GM20431 (cell line): ENCODE data around the gene TRIM27.
"Not testable (repeated sequence)": the region's sequence is repeated elsewhere in the genome, so short reads cannot be mapped to it uniquely, and the experiment has no call there.

Experiments used
- in situ Hi-C: fragments of 300-500 bp; cut with MseI, MboI; formaldehyde crosslinking; loops from one replicate; pipeline ENCODE4 v1.15.0; 2020; ENCODE audit warnings: low sequenced_read_pairs; ENCODE audit not compliant: unreplicated experiment

The TRIM27 gene

DNA sequence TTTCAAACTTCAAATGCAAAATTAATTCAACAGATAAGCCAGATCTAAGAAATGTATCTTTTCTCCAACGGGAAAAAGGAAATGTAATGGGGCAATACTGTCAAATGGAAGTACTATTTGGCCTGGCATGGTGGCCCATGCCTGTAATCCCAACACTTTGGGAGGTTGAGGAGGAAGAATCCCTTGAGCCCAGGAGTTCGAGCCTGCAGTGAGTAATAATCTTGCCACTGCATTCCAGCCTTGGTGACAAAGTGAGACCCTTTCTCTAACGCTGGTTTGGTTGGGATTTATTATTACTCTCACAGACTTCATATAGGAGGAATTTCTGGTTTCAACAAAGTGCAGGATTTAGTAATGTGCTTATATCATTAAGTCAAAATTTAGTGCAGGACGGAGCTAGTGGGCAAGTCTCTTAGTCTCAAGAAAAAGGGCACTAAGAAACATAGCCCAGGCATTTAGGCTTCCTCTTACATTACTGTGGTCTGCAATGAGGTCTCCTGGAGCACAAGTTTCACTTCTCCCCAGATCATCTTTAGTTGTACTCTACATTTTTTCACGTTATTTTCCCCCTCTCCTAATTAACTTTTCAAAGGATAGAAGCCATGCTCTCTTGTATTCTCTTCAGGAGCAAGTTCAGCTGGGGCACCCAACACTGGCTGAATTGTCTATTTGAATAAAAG, 23.1 kb downstream of the TRIM27 start:
- in situ Hi-C loops, result no loop called here

GRCh38 chr6:28898710-28898965, 25.1 kb downstream of the TRIM27 start:
- in situ Hi-C loops, result no loop called here

DNA sequence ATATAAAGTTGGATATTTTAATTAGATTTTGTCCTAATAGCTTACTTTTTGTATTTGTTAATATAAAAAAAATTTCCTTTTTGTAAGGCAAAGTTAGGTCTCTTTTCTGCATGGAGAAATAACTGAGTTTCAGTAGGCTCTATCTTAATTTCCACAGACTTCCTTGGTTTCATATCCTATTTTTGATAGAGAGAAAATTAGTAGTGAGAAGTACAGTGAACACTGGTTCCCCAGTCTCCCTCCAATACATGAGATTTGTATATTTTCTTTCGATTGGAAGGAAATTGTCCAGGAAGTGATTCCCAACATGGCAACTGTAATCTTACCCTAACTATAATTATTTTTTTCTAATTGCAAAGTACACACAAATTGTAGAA, 26.4 kb downstream of the TRIM27 start:
- in situ Hi-C loops, result no loop called here

GRCh38 chr6:28896505-28897368, 27.0 kb downstream of the TRIM27 start:
- in situ Hi-C loops, result no loop called here

GRCh38 chr6:28895131-28895812, 28.5 kb downstream of the TRIM27 start:
- in situ Hi-C loops, result no loop called here

- in situ Hi-C loops, result no loop called here
Observed at GRCh38 chr6:28893172-28893799, 30.5 kb downstream of the TRIM27 start.

DNA sequence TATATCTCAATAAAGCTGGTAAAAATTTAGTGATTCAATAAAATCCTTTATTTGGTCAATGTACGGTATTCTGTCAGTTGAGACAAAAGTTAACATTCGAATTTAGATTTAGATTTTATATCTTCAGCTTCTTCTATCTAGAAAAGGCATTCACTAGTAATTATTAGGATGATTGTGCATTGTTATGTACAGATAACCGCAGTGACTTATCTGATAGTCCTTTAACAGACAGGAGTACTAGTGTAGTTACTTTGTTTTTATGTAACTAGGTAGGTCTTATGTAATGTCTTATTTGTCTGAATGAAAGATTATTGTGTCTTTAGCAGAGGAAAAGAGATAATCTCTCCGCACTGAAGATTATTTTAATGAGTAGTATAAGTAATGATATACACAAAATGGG, 31.3 kb downstream of the TRIM27 start:
- in situ Hi-C loops, result no loop called here

DNA sequence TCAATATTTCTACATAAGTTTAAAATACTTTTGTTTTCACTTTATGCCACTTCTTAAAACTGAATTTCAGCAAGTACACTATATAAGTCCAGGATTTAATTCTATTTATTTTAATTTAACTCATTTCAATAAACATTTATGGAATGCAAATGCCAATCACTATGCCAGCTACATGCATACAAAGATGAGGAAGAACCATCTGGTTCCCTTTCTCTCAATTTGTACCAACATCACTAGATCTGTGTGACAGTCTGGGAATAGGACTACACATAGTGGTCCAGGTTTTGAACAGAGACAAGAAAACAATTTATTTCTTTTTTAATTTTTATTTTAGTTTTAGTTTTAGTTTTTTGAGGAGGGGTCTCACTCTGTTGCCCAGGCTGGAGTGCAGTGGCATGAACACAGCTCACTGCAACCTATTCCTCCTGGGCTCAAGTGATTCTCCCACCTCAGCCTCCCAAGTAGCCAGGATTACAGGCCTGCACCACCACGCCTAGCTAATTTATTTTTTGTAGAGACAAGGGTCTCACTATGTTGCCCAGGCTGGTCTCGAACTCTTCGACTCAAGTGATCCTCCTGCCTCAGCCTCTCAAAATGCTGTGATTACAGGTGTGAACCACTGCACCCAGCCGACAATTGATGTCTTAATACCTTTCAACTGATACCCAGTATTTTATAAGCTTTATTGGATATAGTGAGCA, 35.8 kb downstream of the TRIM27 start:
- in situ Hi-C loops, result no loop called here

DNA sequence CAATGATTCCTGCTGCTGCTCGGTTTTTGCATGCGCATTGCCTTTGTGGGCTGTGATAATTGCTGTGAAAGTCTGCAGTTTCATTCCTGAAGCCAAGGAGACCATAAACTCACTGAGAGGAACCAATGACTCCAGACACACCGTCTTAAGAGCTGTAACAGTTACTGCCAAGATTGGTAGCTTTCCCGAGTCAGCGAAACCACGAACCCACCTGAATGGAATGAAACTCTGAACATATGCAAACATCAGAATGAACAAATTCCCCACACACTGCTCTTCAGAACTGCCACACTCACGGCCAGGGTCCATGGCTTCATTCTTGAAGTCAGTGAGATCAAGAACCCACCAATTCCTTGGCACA, 37.7 kb downstream of the TRIM27 start:
- in situ Hi-C loops, result no loop called here

- in situ Hi-C loops, result no loop called here
Observed at GRCh38 chr6:28884423-28885131, 39.2 kb downstream of the TRIM27 start.

GRCh38 chr6:28880894-28881780, 42.6 kb downstream of the TRIM27 start:
- in situ Hi-C loops, result no loop called here

DNA sequence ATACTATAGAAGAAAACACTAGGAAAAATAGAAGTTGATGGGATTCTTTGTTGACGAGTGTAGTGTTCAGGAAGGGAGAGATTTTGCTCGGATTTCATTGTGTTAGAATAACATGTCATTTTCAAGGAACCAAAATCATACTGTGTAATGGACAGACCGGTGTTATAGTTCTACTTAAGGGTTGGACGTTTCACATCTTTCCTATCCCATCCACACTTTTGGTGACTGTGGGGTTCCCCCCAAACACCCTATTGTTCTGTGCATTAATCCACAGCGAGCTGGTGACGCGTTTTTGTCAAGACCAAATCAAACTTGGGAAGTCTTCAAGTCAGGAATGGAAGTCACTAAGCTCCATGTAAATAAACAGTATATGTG, 43.3 kb downstream of the TRIM27 start:
- in situ Hi-C loops, result no loop called here

DNA sequence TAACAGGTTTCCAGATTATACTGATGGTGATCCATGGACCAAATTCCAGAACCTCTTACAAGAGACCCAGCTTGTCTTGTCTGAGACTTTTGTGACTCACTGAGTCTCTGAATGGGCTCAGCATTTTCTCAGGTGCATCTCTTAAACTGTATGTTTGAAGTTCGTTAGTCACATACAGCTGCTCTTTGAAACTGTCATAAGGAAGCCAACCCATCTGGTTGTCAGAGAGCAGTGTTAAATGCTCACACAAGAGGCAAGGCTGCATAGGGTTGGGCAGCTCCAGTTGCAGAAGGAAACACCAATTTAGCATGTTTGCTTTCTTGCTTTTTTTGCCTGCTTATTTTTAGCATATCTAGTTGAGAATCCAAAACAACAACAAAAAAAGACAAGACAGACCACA, 47.1 kb downstream of the TRIM27 start:
- in situ Hi-C loops, result no loop called here

DNA sequence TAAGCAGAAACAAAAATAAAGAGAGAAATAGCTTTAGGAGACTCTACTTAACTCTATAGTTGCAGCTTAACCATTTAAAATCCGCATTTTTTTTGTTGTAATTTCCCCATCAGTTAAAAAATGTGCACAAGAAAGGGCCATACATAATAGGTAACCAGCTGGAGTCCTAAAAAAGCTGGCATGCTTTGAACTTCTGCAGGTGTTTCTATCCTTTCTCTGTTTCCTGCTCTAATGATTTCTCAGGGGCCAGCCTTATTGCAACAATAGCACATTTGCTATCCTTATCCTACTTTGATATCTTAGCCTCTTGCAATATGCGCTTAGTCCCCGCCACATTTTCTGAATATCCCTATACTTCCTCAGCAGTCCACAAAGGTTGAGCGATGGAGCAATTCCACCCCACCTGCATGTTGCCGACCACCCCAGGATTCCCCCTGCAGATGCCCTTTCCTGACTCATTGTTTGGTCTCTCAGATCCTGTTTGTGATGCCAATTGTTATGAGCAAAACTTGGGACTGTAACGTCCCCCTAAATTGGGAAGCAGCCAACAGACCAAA, 48.5 kb downstream of the TRIM27 start:
- in situ Hi-C loops, result no loop called here

DNA sequence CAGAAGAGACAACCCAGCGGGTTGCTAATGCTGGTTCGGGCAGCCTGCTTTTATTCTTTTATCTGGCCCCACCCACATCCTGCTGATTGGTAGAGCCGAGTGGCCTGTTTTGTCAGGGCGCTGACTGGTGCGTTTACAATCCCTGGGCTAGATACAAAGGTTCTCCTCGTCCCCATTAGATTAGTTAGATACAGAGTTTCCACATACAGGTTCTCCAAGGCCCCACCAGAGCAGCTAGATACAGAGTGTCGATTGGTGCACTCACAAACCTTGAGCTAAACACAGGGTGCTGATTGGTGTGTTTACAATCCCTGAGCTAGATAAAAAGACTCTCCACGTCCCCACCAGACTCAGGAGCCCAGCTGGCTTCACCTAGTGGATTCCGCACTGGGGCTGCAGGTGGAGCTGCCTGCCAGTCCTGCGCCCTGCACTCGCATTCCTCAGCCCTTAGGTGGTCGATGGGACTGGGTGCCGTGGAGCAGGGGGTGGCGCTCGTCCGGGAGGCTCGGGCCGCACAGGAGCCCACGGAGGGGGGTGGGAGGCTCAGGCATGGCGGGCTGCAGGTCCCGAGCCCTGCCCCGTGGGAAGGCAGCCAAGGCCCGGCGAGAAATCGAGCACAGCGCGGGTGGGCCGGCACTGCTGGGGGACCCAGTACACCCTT, 51.5 kb downstream of the TRIM27 start:
- in situ Hi-C loops, result not testable (repeated sequence)

DNA sequence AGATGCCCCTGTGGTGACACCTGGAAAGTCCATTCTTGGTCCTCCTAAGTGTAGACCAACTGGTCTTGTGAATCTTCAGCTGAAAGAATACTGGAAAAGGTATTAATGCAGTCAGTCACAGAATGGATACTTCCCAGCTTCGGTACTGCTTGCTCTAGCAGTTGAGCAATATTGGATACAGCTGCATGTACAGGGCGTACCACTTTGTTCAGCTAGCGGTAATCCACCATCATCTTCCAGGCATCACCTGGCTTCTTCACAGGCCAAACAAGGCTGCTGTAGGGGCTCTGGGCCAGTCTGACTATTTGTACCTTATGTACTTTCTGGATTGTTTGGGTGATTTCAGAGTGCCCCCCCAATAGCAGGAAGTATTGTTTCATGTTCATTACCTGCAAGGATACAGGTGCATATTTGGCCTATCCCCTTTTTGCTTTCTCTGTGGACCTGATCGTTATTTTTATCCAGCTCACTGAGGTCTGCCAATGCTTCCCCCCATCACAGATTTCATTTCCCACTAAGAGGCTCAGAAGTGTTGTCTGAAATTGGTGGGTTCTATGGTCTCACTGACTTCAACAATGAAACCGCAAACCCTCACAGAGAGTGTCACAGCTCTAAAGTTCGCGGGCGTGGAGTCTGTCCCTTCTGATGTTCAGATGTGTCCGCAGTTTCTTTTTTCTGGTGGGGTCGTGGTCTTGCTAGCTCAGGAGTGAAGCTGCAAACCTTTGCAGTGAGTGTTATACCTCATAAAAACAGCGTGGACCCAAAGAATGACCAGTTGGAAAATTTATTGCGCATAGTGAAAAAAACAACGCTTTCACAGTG, 52.2 kb downstream of the TRIM27 start:
- in situ Hi-C loops, result no loop called here

- in situ Hi-C loops, result no loop called here
Observed at GRCh38 chr6:28868873-28869272, 54.9 kb downstream of the TRIM27 start.
